ENCODE measurements around the gene LRMDA. TPM values are rescaled to one million over a fixed set of nuclear protein-coding genes. Genes with fewer than 3 reads are reported as not detected.

LRMDA gene
- total and polyA plus RNA-seq, 2 of the 13 experiments (the other 11 are each of a cell fraction or from before 2014, with no cell fraction given): 13.4 to 22.0 TPM

DNA sequence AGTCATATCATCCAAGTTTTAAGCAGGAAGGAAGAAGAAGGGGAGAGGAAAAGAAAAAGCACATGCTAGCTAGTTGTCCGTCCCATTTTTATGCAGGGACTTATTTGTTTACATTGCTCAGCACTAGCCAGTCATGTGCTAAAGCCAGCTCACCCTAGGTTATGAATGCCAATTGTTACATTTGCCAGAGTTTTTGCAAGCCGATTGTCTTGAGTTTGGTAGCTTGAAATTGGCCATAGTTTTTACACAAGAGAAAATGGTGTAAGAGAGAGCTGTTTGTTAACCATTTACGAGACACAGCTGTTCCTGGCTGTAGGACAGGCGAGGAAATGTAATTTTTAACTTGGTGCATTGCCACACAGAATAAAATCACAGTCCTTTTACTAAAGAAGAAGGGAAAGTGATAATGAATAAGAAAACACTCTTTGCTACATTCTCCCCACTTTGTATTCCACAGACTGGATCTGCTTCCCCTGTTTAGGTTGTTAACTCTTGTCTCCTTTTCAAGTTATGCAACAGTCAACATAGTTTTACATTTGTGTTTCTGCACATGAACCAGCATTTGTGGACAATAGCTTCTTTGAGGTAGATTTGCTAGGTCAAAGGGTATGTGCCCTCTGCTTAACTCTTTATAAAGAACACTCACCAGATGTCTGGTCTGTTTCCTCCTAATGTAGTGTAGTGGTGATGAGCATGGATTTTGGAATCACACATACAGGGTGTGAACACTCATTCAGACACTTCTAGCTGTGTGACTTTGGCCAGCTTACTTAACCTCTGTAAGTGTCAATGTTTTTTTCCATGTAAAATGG lies 357.2 kb downstream of the LRMDA start (continued):
- TF ChIP-seq ZNF496 (CRISPR knock-in tag; IDR thresholded peaks at IDR 0.05; ENCODE audit: insufficient replicate concordance): no peak
- TF ChIP-seq ZBTB8A (CRISPR knock-in tag; IDR thresholded peaks at IDR 0.05; ENCODE audit: borderline replicate concordance, low read depth): no peak
- no peak for TF ChIP-seq ZNF260 (CRISPR knock-in tag; IDR thresholded peaks at IDR 0.05; ENCODE audit: borderline replicate concordance, low read depth)
- TF ChIP-seq SP140L (CRISPR knock-in tag; IDR thresholded peaks at IDR 0.05; ENCODE audit: borderline replicate concordance): no peak
- 0 out of 2 replicates have a peak, but pooled peaks have one; percentile 38 for TF ChIP-seq DNMT1 (CRISPR knock-in tag; IDR thresholded peaks at IDR 0.05)
- no peak for TF ChIP-seq ZNF841 (CRISPR knock-in tag; IDR thresholded peaks at IDR 0.05; ENCODE audit: borderline replicate concordance)
- TF ChIP-seq MXI1 (IDR thresholded peaks at IDR 0.05; ENCODE audit: borderline replicate concordance, low read depth, low read length): peak; percentile 35; the same call in 1 of the 3 replicates
- peak; percentile 29; the same call in 1 of the 2 replicates for TF ChIP-seq ZFP36L1 (CRISPR knock-in tag; IDR thresholded peaks at IDR 0.05)
- no peak for TF ChIP-seq GLI4 (CRISPR knock-in tag; IDR thresholded peaks at IDR 0.05; ENCODE audit: borderline replicate concordance)
- no peak; the same call in 1 of the 2 replicates for TF ChIP-seq ZNF580 (CRISPR knock-in tag; IDR thresholded peaks at IDR 0.05; ENCODE audit: borderline replicate concordance, low read depth)
- TF ChIP-seq POGZ (CRISPR knock-in tag; IDR thresholded peaks at IDR 0.05): 0 out of 2 replicates have a peak, but pooled peaks have one; percentile 55
- no peak for TF ChIP-seq RAD51 (IDR thresholded peaks at IDR 0.05; ENCODE audit: borderline replicate concordance)
- peak; percentile 60; the same call in 1 of the 2 replicates for TF ChIP-seq CHD4 (IDR thresholded peaks at IDR 0.05; ENCODE audit: borderline replicate concordance, low read length)
- no peak for TF ChIP-seq ZNF451 (CRISPR knock-in tag; IDR thresholded peaks at IDR 0.05)
- no peak; the same call in 1 of the 2 replicates for TF ChIP-seq ZNF749 (CRISPR knock-in tag; IDR thresholded peaks at IDR 0.05; ENCODE audit: borderline replicate concordance)
- no peak for TF ChIP-seq ZNF367 (CRISPR knock-in tag; IDR thresholded peaks at IDR 0.05; ENCODE audit: borderline replicate concordance)
- TF ChIP-seq BCLAF1 (IDR thresholded peaks at IDR 0.05): no peak
- TF ChIP-seq, protein P1, sequence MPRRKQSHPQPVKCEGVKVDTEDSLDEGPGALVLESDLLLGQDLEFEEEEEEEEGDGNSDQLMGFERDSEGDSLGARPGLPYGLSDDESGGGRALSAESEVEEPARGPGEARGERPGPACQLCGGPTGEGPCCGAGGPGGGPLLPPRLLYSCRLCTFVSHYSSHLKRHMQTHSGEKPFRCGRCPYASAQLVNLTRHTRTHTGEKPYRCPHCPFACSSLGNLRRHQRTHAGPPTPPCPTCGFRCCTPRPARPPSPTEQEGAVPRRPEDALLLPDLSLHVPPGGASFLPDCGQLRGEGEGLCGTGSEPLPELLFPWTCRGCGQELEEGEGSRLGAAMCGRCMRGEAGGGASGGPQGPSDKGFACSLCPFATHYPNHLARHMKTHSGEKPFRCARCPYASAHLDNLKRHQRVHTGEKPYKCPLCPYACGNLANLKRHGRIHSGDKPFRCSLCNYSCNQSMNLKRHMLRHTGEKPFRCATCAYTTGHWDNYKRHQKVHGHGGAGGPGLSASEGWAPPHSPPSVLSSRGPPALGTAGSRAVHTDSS (CRISPR knock-in tag; conservative IDR thresholded peaks at IDR 0.05): no peak
- no peak for TF ChIP-seq TMF1 (CRISPR knock-in tag; IDR thresholded peaks at IDR 0.05; ENCODE audit: low read depth)
- no peak for TF ChIP-seq ZNF510 (CRISPR knock-in tag; IDR thresholded peaks at IDR 0.05; ENCODE audit: low read depth)
- no peak for TF ChIP-seq ZNF619 (CRISPR knock-in tag; IDR thresholded peaks at IDR 0.05)
- no peak for TF ChIP-seq RNF2 (conservative IDR thresholded peaks at IDR 0.05; ENCODE audit: low read depth)
- peak; percentile 34; the same call in 1 of the 2 replicates for TF ChIP-seq LCORL (IDR thresholded peaks at IDR 0.05)
- no peak for TF ChIP-seq LCORL (CRISPR knock-in tag; IDR thresholded peaks at IDR 0.05)

Data from HepG2 (cell line).